Immature natural killer cell (primary cell): Measurements from ENCODE around the gene OCLN. TPM values are rescaled to one million over a fixed set of nuclear protein-coding genes. Genes with fewer than 3 reads are reported as not detected.
"Not testable (repeated sequence)": the region's sequence is repeated elsewhere in the genome, so short reads cannot be mapped to it uniquely, and the experiment has no call there.

Experiments used
- DNase-seq, 3 donors: peaks; one replicate each; pipeline ENCODE4 v3.0.0; 2022; ENCODE audit warnings: mixed read lengths in 1 of 3
- H3K27ac Mint-ChIP-seq, 6 donors: one replicate each; pipeline ENCODE4 v1.8.0; 2020; ENCODE audit warnings: mixed read lengths in 6 of 6, mild to moderate bottlenecking in 5 of 6, inconsistent platforms in 4 of 6, moderate library complexity in 3 of 6
- H3K27me3 Mint-ChIP-seq, 3 donors: one replicate each; pipeline ENCODE4 v1.8.0; 2020 to 2021; ENCODE audit warnings: low read depth in 3 of 3, mild to moderate bottlenecking in 3 of 3, mixed read lengths in 3 of 3, moderate library complexity in 3 of 3, inconsistent platforms in 1 of 3
- H3K36me3 Mint-ChIP-seq, 3 donors: one replicate each; pipeline ENCODE4 v1.8.0; 2020; ENCODE audit warnings: mixed read lengths in 3 of 3, inconsistent platforms in 2 of 3, mild to moderate bottlenecking in 2 of 3
- H3K4me1 Mint-ChIP-seq, 2 donors: one replicate each; pipeline ENCODE4 v1.8.0; 2020; ENCODE audit warnings: inconsistent platforms in 2 of 2, mild to moderate bottlenecking in 2 of 2, mixed read lengths in 2 of 2, moderate library complexity in 1 of 2
- H3K4me3 Mint-ChIP-seq, 5 donors: one replicate each; pipeline ENCODE4 v1.8.0; 2020; ENCODE audit warnings: mild to moderate bottlenecking in 5 of 5, mixed read lengths in 5 of 5, inconsistent platforms in 3 of 5, moderate library complexity in 3 of 5
- H3K9me3 Mint-ChIP-seq, 6 donors: one replicate each; pipeline ENCODE4 v1.8.0; 2020; ENCODE audit warnings: mild to moderate bottlenecking in 6 of 6, mixed read lengths in 6 of 6, inconsistent platforms in 4 of 6, moderate library complexity in 3 of 6
- polyA plus RNA-seq, 3 donors: library from polyadenylated mRNA; unstranded; fragments of 300-500 nt; fragmentation: Illumina TruSeq; gene quantifications; one replicate each; pipeline ENCODE4 v1.2.3, GENCODE V29; 2021

The OCLN gene
- polyA plus RNA-seq, 3 donors from 2014 or later = 0.08 to 0.13 TPM; not detected in 1

- no peaks in the 10 kb centered on the region for H3K4me1 Mint-ChIP-seq
- H3K36me3 Mint-ChIP-seq = no peaks in the 10 kb centered on the region
- DNase-seq = no peak
- no peak overlapping the region for H3K27ac Mint-ChIP-seq
- no peaks in the 10 kb centered on the region for H3K9me3 Mint-ChIP-seq
- H3K27me3 Mint-ChIP-seq = peaks cover 0 to 2% (median under 1%) of the 10 kb centered on the region in 3 donors
- no peak overlapping the region for H3K4me3 Mint-ChIP-seq
Measured at GRCh38 chr5:69527128-69527770, 34.7 kb downstream of the OCLN start.

GRCh38 chr5:69528035-69528434 lies 35.4 kb downstream of the OCLN start:
- no peak for DNase-seq
- H3K27ac Mint-ChIP-seq = no peak overlapping the region
- H3K4me1 Mint-ChIP-seq = no peaks in the 10 kb centered on the region

GRCh38 chr5:69528609-69529008 lies 36.0 kb downstream of the OCLN start:
- H3K4me3 Mint-ChIP-seq = no peak overlapping the region
- H3K27me3 Mint-ChIP-seq = peaks cover 0 to 2% (median 0%) of the 10 kb centered on the region in 3 donors
- H3K27ac Mint-ChIP-seq = no peak overlapping the region
- no peak for DNase-seq
- no peaks in the 10 kb centered on the region for H3K36me3 Mint-ChIP-seq
- H3K9me3 Mint-ChIP-seq = no peaks in the 10 kb centered on the region
- no peaks in the 10 kb centered on the region for H3K4me1 Mint-ChIP-seq

More at GRCh38 chr5:69528035-69528434, 35.4 kb downstream of the OCLN start:
- H3K4me3 Mint-ChIP-seq = no peak overlapping the region
- H3K27me3 Mint-ChIP-seq = peaks cover 0 to 2% (median 0%) of the 10 kb centered on the region in 3 donors
- H3K36me3 Mint-ChIP-seq = no peaks in the 10 kb centered on the region
- no peaks in the 10 kb centered on the region for H3K9me3 Mint-ChIP-seq

- Mint-ChIP-seq H3K27ac (no peak overlapping the region), H3K36me3 (no peaks in the 10 kb centered on the region), H3K9me3 (no peaks in the 10 kb centered on the region)
Measured at GRCh38 chr5:69530561-69531405, 38.2 kb downstream of the OCLN start.

GRCh38 chr5:69531406-69531801 lies 38.8 kb downstream of the OCLN start:
- H3K4me3 Mint-ChIP-seq = no peak overlapping the region
- H3K4me1 Mint-ChIP-seq = no peaks in the 10 kb centered on the region
- no peaks in the 10 kb centered on the region for H3K27me3 Mint-ChIP-seq
- no peaks in the 10 kb centered on the region for H3K9me3 Mint-ChIP-seq
- no peak for DNase-seq
- no peaks in the 10 kb centered on the region for H3K36me3 Mint-ChIP-seq
- no peak overlapping the region for H3K27ac Mint-ChIP-seq

More at GRCh38 chr5:69530561-69531405, 38.2 kb downstream of the OCLN start:
- no peak for DNase-seq
- no peaks in the 10 kb centered on the region for H3K4me1 Mint-ChIP-seq
- no peak overlapping the region for H3K4me3 Mint-ChIP-seq
- H3K27me3 Mint-ChIP-seq = no peaks in the 10 kb centered on the region

GRCh38 chr5:69537911-69538310 lies 45.3 kb downstream of the OCLN start:
- DNase-seq, H3K27ac Mint-ChIP-seq, H3K27me3 Mint-ChIP-seq, H3K9me3 Mint-ChIP-seq, H3K4me1 Mint-ChIP-seq, H3K4me3 Mint-ChIP-seq, H3K36me3 Mint-ChIP-seq: not testable (repeated sequence)

GRCh38 chr5:69538735-69539134 lies 46.1 kb downstream of the OCLN start:
- not testable (repeated sequence) for H3K4me1 Mint-ChIP-seq, H3K27ac Mint-ChIP-seq, H3K27me3 Mint-ChIP-seq, H3K36me3 Mint-ChIP-seq, H3K9me3 Mint-ChIP-seq, DNase-seq, H3K4me3 Mint-ChIP-seq

- H3K4me1 Mint-ChIP-seq, H3K36me3 Mint-ChIP-seq, H3K4me3 Mint-ChIP-seq, H3K27me3 Mint-ChIP-seq, DNase-seq, H3K9me3 Mint-ChIP-seq, H3K27ac Mint-ChIP-seq: not testable (repeated sequence)
Measured at GRCh38 chr5:69541347-69541746, 48.8 kb downstream of the OCLN start.

GRCh38 chr5:69542838-69543618 lies 50.4 kb downstream of the OCLN start:
- not testable (repeated sequence) for H3K36me3 Mint-ChIP-seq, H3K4me1 Mint-ChIP-seq, H3K4me3 Mint-ChIP-seq, H3K27ac Mint-ChIP-seq, H3K9me3 Mint-ChIP-seq, H3K27me3 Mint-ChIP-seq, DNase-seq

GRCh38 chr5:69544602-69545001 lies 52.0 kb downstream of the OCLN start:
- H3K36me3 Mint-ChIP-seq, H3K4me1 Mint-ChIP-seq, H3K9me3 Mint-ChIP-seq, H3K27ac Mint-ChIP-seq, H3K4me3 Mint-ChIP-seq, H3K27me3 Mint-ChIP-seq, DNase-seq: not testable (repeated sequence)

GRCh38 chr5:69559908-69560330 lies 67.3 kb downstream of the OCLN start, which contains the start of gene GTF2H2C:
Gene GTF2H2C, plus strand, starts transcription at chr5:69560191. Its CDS starts 4,942 bp downstream, at chr5:69565133.
- Mint-ChIP-seq H3K27ac (peak within 1 kb of the TSS; percentile 84 to 98 (median 91)), H3K4me3 (peak within 1 kb of the TSS; percentile 92 to 99 (median 96))
- not testable (repeated sequence) for H3K36me3 Mint-ChIP-seq, H3K4me1 Mint-ChIP-seq, H3K9me3 Mint-ChIP-seq, H3K27me3 Mint-ChIP-seq
- DNase-seq = peak; percentile 68 to 74 (median 71)

- H3K4me3 Mint-ChIP-seq = peak overlapping the region; percentile 10 to 57 (median 44)
- not testable (repeated sequence) for H3K9me3 Mint-ChIP-seq, H3K4me1 Mint-ChIP-seq, H3K36me3 Mint-ChIP-seq, H3K27ac Mint-ChIP-seq, H3K27me3 Mint-ChIP-seq, DNase-seq
Measured at GRCh38 chr5:69560587-69561431, 68.2 kb downstream of the OCLN start.

GRCh38 chr5:69566172-69566571 lies 73.6 kb downstream of the OCLN start:
- not testable (repeated sequence) for DNase-seq, H3K4me1 Mint-ChIP-seq, H3K27ac Mint-ChIP-seq, H3K27me3 Mint-ChIP-seq, H3K4me3 Mint-ChIP-seq, H3K9me3 Mint-ChIP-seq, H3K36me3 Mint-ChIP-seq
